ENCODE data around the gene PROM1. TPM values are rescaled to one million over a fixed set of nuclear protein-coding genes. Genes with fewer than 3 reads are reported as not detected.

PROM1 gene
- total RNA-seq, 2 experiments from 2014 or later = not detected

DNA sequence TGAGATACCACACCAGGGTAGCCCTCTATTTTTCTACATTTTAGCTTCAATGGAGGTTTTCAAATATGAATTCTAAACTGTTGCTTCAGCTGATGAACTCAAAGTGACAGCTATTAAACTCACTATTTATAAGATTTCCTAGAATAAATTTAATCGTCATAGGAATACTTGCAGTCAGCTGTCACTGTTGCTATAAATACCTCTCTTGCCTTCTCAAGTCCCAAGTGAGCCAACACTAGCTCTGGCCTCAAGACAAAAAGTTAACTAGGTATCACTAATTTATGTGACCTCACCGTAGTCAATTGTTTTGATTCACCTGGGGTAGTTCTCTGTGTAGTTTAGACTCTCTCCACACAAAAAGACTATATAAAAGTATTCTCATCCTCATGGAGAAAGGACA lies 34.3 kb upstream of the PROM1 start:
- intact Hi-C loops (cut with DNase I, micrococcal nuclease) = no loop called here
- peaks cover 9% of the 10 kb centered on the region for H3K4me1 ChIP-seq (ENCODE audit: insufficient read depth, low read length)
- no peaks in the 10 kb centered on the region for H3K36me3 ChIP-seq (ENCODE audit: insufficient read depth, low read length)
- peaks cover 0 to 4% of the 10 kb centered on the region in 2 experiments for H3K27me3 ChIP-seq (ENCODE audit: control insufficient read depth in 1 of 2, insufficient read depth in 2 of 2, low read length in 2 of 2)
- ChIA-PET CTCF (no interaction called here), POLR2A (no interaction called here)
- Mint-ChIP-seq H3K4me1 (ENCODE audit: low read depth) (peaks cover 12% of the 10 kb centered on the region), H3K4me3 (no peak overlapping the region), H3K27me3 (peaks cover 8% of the 10 kb centered on the region), H3K9me3 (no peaks in the 10 kb centered on the region), H3K27ac (no peak overlapping the region), H3K36me3 (ENCODE audit: low read depth) (no peaks in the 10 kb centered on the region)
- H3K4me3 ChIP-seq (ENCODE audit: low read length) = no peak overlapping the region
- ATAC-seq (ENCODE audit: poor library complexity) (no peak), DNase-seq (no peak)
- TF ChIP-seq CTCF (IDR thresholded peaks at IDR 0.05) = no peak
- H3K27ac ChIP-seq (ENCODE audit: low read depth in 1 of 2, low read length in 2 of 2) = no peak overlapping the region
- H3K9me3 ChIP-seq (ENCODE audit: control insufficient read depth in 1 of 2, insufficient read depth in 1 of 2, low read length in 2 of 2) = peaks cover 0 to 4% of the 10 kb centered on the region in 2 experiments

GRCh38 chr4:16117164-16117563 lies 33.3 kb upstream of the PROM1 start:
- no peak overlapping the region for H3K27ac ChIP-seq (ENCODE audit: low read depth in 1 of 2, low read length in 2 of 2)
- no peak for DNase-seq
- no peak for TF ChIP-seq CTCF (IDR thresholded peaks at IDR 0.05)
- H3K4me1 ChIP-seq (ENCODE audit: insufficient read depth, low read length) = peaks cover 1% of the 10 kb centered on the region
- no peak overlapping the region for H3K4me3 Mint-ChIP-seq
- intact Hi-C loops (cut with DNase I, micrococcal nuclease) = no loop called here
- no peak overlapping the region for H3K27ac Mint-ChIP-seq
- H3K27me3 ChIP-seq (ENCODE audit: control insufficient read depth in 1 of 2, insufficient read depth in 2 of 2, low read length in 2 of 2) = peaks cover 0 to 4% of the 10 kb centered on the region in 2 experiments
- peaks cover 3% of the 10 kb centered on the region for H3K4me1 Mint-ChIP-seq (ENCODE audit: low read depth)
- H3K9me3 ChIP-seq (ENCODE audit: control insufficient read depth in 1 of 2, insufficient read depth in 1 of 2, low read length in 2 of 2) = peaks cover 0 to 4% of the 10 kb centered on the region in 2 experiments
- CTCF ChIA-PET = no interaction called here
- no peak for ATAC-seq (ENCODE audit: poor library complexity)
- peaks cover 14% of the 10 kb centered on the region for H3K27me3 Mint-ChIP-seq
- no peaks in the 10 kb centered on the region for H3K9me3 Mint-ChIP-seq
- no peaks in the 10 kb centered on the region for H3K36me3 ChIP-seq (ENCODE audit: insufficient read depth, low read length)
- H3K36me3 Mint-ChIP-seq (ENCODE audit: low read depth) = no peaks in the 10 kb centered on the region
- POLR2A ChIA-PET = no interaction called here
- no peak overlapping the region for H3K4me3 ChIP-seq (ENCODE audit: low read length)

DNA sequence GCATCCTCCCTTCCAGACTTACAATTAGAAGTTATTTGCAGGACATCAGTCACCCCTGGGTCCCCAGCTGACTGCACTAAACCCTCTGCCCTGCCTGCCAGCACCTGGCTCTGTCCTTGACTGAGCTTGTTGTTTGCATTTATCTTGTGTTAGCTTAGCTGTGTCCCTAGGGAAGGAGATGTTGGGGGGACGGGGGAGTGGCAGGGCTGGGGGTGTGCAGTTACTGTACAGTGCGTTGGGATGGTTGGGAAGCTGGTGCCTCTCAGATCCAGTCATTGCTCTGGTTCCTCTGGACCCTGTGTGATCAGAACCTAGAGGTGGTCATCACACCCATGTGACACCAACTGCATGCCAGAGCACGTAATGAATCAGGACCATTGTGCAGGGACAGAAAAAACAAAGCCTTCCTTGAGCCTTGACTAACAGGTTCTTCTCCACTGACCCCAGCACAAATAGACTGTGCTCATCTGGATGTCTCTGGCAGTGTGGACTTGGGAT lies 32.7 kb upstream of the PROM1 start:
- DNase-seq = no peak
- intact Hi-C loops (cut with DNase I, micrococcal nuclease) = no loop called here
- peaks cover 0 to 4% of the 10 kb centered on the region in 2 experiments for H3K27me3 ChIP-seq (ENCODE audit: control insufficient read depth in 1 of 2, insufficient read depth in 2 of 2, low read length in 2 of 2)
- ChIA-PET POLR2A (no interaction called here), CTCF (no interaction called here)
- Mint-ChIP-seq H3K27ac (no peak overlapping the region), H3K4me1 (ENCODE audit: low read depth) (no peaks in the 10 kb centered on the region), H3K9me3 (no peaks in the 10 kb centered on the region), H3K27me3 (peaks cover 21% of the 10 kb centered on the region), H3K36me3 (ENCODE audit: low read depth) (no peaks in the 10 kb centered on the region), H3K4me3 (no peak overlapping the region)
- no peak for TF ChIP-seq CTCF (IDR thresholded peaks at IDR 0.05)
- H3K9me3 ChIP-seq (ENCODE audit: control insufficient read depth in 1 of 2, insufficient read depth in 1 of 2, low read length in 2 of 2) = peaks cover 0 to 4% of the 10 kb centered on the region in 2 experiments
- ATAC-seq (ENCODE audit: poor library complexity) = no peak
- no peak overlapping the region for H3K4me3 ChIP-seq (ENCODE audit: low read length)
- H3K27ac ChIP-seq (ENCODE audit: low read depth in 1 of 2, low read length in 2 of 2) = no peak overlapping the region
- no peaks in the 10 kb centered on the region for H3K36me3 ChIP-seq (ENCODE audit: insufficient read depth, low read length)
- H3K4me1 ChIP-seq (ENCODE audit: insufficient read depth, low read length) = no peaks in the 10 kb centered on the region
